Ishikawa (cell line): ENCODE results near the gene GMDS.

Source experiments
- CREB1 ChIP-seq: IDR thresholded peaks from 2 replicates; pipeline ENCODE4 v1.6.1; 2012; ENCODE audit warnings: low read depth
- EP300 ChIP-seq: IDR thresholded peaks from 2 replicates; pipeline ENCODE4 v1.6.1; 2012; ENCODE audit warnings: borderline replicate concordance
- MAX ChIP-seq: IDR thresholded peaks from 2 replicates; pipeline ENCODE4 v1.6.1; 2012
- NFIC ChIP-seq: IDR thresholded peaks from 2 replicates; pipeline ENCODE4 v1.6.1; 2012
- TAF1 ChIP-seq: IDR thresholded peaks from 2 replicates; pipeline ENCODE4 v1.6.1; 2012; ENCODE audit warnings: low read depth, mild to moderate bottlenecking
- TEAD4 ChIP-seq: IDR thresholded peaks from 2 replicates; pipeline ENCODE4 v1.6.1; 2012

GRCh38 chr6:1598433-1598832, 647.0 kb downstream of the GMDS start:
- TF ChIP-seq TAF1 (no peak), TEAD4 (no peak), NFIC (no peak), CREB1 (no peak), MAX (no peak), EP300 (no peak)
